Body of pancreas (tissue), 4 donors: ENCODE measurements around the gene PDE11A. TPM values are rescaled to one million over a fixed set of nuclear protein-coding genes. Genes with fewer than 3 reads are reported as not detected.
A peak's percentile ranks its signal among the peaks of the same experiment; 100 is the strongest.

Experiments
- ATAC-seq: fragments of 150-250 bp; one replicate; pipeline ENCODE4 v1.9.1; 2016
- DNase-seq, 4 donors: peaks; one replicate each; pipeline ENCODE4 v3.0.0-alpha.2; 2019
- H3K27ac ChIP-seq, 4 donors: fragments of 200-600 bp; sonication (generic); 1 replicate in 3 of 4; 2 replicates in 1 of 4; pipeline versions ENCODE4 v1.5.1 to v1.6.1; 2016 to 2019; ENCODE audit warnings: mild to moderate bottlenecking in 1 of 4, mixed read lengths in 1 of 4, moderate library complexity in 1 of 4
- H3K27me3 ChIP-seq, 2 donors: fragments of 200-600 bp; sonication (generic); one replicate each; pipeline ENCODE4 v1.6.0; 2016; ENCODE audit warnings: mild to moderate bottlenecking in 1 of 2
- H3K36me3 ChIP-seq, 2 donors: fragments of 200-600 bp; sonication (generic); replicated peaks in 1 of 2; 2 replicates each; pipeline ENCODE4 v1.5.1; 2016; ENCODE audit warnings: low read depth in 2 of 2; ENCODE audit not compliant: insufficient read depth in 1 of 2
- H3K4me1 ChIP-seq: fragments of 200-600 bp; sonication (generic); one replicate; pipeline ENCODE4 v1.6.0; 2016
- H3K4me3 ChIP-seq, 2 donors: fragments of 200-600 bp; sonication (generic); 1 replicate in 1 of 2; 2 replicates in 1 of 2; pipeline ENCODE4 v1.5.1; 2016 to 2019
- H3K9me3 ChIP-seq, 3 donors: fragments of 200-600 bp; sonication (generic); 1 replicate in 2 of 3; 2 replicates in 1 of 3; pipeline ENCODE4 v1.5.1; 2016
- POLR2A ChIP-seq, 3 donors: fragments of 450-650 bp; IDR thresholded peaks; one replicate each; pipeline ENCODE4 v1.6.1; 2016; ENCODE audit warnings: antibody characterized with exemption in 3 of 3, mild to moderate bottlenecking in 2 of 3
- WGBS, 2 donors: methylation state at CpG; one replicate each; pipeline ENCODE4 v1.1.5; 2017; 5-methylcytosine and 5-hydroxymethylcytosine counted together
- intact Hi-C: fragments of 100-400 bp; cut with DNase I; formaldehyde crosslinking; loops from one replicate; pipeline ENCODE4 v1.15.1; 2023
- total RNA-seq, 2 donors: library from RNA; depleted of rRNA; stranded (reverse); fragments of >200 nt; gene quantifications; one replicate each; pipeline ENCODE4 v1.1.0, GENCODE V29; 2016
- TF ChIP-seq, protein P1 (sequence below), 7 experiments: fragments of 450-650 bp in 4 of 7; fragments of 200-600 bp in 3 of 7; sonication (generic) in 3 of 7; IDR thresholded peaks; one replicate each; pipeline ENCODE4 v1.5.1; 2016 to 2019; ENCODE audit warnings: antibody characterized with exemption in 7 of 7

The PDE11A gene
- total RNA-seq, 2 donors from 2014 or later: 2.6 to 4.0 TPM

DNA sequence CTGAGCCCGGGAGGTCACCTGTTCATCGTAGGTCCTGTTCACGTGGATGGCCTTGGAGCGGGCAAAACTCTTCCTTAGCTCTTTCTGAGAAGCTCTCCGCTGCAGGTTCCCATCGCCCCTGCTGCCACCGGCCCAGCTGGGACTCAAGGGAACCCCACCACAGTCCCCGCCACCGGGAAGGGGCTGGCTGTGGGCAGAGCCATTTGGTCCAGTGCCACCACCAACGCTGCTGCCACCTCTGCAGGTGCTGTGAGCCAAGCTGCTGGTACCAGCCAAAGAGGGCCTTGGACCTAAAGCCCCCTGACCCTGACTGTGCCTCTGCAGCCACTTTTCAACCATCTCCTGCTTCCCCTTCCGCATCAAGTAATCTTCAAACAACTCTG, 586 bp downstream of the PDE11A start:
- 30 to 31% methylated on average over 4 to 11 of the region's 11 CpGs for WGBS, 2 donors
- peaks cover 48% of the 10 kb centered on the region for H3K4me1 ChIP-seq
- H3K4me3 ChIP-seq: no peak overlapping the region
- no peaks in the 10 kb centered on the region for H3K9me3 ChIP-seq
- TF ChIP-seq, protein P1, sequence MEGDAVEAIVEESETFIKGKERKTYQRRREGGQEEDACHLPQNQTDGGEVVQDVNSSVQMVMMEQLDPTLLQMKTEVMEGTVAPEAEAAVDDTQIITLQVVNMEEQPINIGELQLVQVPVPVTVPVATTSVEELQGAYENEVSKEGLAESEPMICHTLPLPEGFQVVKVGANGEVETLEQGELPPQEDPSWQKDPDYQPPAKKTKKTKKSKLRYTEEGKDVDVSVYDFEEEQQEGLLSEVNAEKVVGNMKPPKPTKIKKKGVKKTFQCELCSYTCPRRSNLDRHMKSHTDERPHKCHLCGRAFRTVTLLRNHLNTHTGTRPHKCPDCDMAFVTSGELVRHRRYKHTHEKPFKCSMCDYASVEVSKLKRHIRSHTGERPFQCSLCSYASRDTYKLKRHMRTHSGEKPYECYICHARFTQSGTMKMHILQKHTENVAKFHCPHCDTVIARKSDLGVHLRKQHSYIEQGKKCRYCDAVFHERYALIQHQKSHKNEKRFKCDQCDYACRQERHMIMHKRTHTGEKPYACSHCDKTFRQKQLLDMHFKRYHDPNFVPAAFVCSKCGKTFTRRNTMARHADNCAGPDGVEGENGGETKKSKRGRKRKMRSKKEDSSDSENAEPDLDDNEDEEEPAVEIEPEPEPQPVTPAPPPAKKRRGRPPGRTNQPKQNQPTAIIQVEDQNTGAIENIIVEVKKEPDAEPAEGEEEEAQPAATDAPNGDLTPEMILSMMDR (IDR thresholded peaks at IDR 0.05): no peak
- no peak for TF ChIP-seq POLR2A (IDR thresholded peaks at IDR 0.05)
- ATAC-seq: peak; percentile 1
- intact Hi-C loops: no loop called here
- no peaks in the 10 kb centered on the region for H3K27me3 ChIP-seq
- H3K36me3 ChIP-seq: no peaks in the 10 kb centered on the region
- DNase-seq: peak; percentile 16 to 37 (median 27)
- H3K27ac ChIP-seq: peak overlapping the region; percentile 71 to 86 (median 80)

GRCh38 chr2:178070824-178071223, 1.8 kb downstream of the PDE11A start:
- Histone ChIP-seq H3K9me3 (no peaks in the 10 kb centered on the region), H3K4me1 (peaks cover 48% of the 10 kb centered on the region), H3K27me3 (no peaks in the 10 kb centered on the region), H3K36me3 (no peaks in the 10 kb centered on the region), H3K4me3 (no peak overlapping the region), H3K27ac (peak overlapping the region in 3 of 4 donors; percentile 2 to 38 (median 22))
- TF ChIP-seq POLR2A (IDR thresholded peaks at IDR 0.05): no peak
- TF ChIP-seq, protein P1 (IDR thresholded peaks at IDR 0.05): no peak
- DNase-seq: no peak
- intact Hi-C loops: no loop called here
- ATAC-seq: no peak
- 9 to 20% methylated on average over 2 of the region's 2 CpGs for WGBS, 2 donors

GRCh38 chr2:178069551-178069950, 3.0 kb downstream of the PDE11A start:
- no peak for DNase-seq
- Histone ChIP-seq H3K9me3 (no peaks in the 10 kb centered on the region), H3K27me3 (no peaks in the 10 kb centered on the region), H3K27ac (no peak overlapping the region), H3K4me3 (no peak overlapping the region), H3K36me3 (no peaks in the 10 kb centered on the region), H3K4me1 (peaks cover 55% of the 10 kb centered on the region)
- intact Hi-C loops: no loop called here
- ATAC-seq: no peak
- WGBS, 2 donors: 32 to 61% methylated on average over 1 of the region's 1 CpG
- TF ChIP-seq, protein P1 (IDR thresholded peaks at IDR 0.05): peak in 1 of 7 experiments; percentile 9
- no peak for TF ChIP-seq POLR2A (IDR thresholded peaks at IDR 0.05)

GRCh38 chr2:178068823-178069454, 3.6 kb downstream of the PDE11A start:
- no peak overlapping the region for H3K27ac ChIP-seq
- no peak for DNase-seq
- no peak overlapping the region for H3K4me3 ChIP-seq
- peaks cover 50% of the 10 kb centered on the region for H3K4me1 ChIP-seq
- intact Hi-C loops: no loop called here
- WGBS, 2 donors: 74 to 83% methylated on average over 1 of the region's 1 CpG
- TF ChIP-seq, protein P1 (IDR thresholded peaks at IDR 0.05): no peak
- TF ChIP-seq POLR2A (IDR thresholded peaks at IDR 0.05): no peak
- no peak for ATAC-seq
- H3K27me3 ChIP-seq: no peaks in the 10 kb centered on the region
- H3K9me3 ChIP-seq: no peaks in the 10 kb centered on the region
- H3K36me3 ChIP-seq: no peaks in the 10 kb centered on the region
